HG03135 (cell line): ENCODE data around the gene SCAMP2.

Experiments
- ATAC-seq: cut with Tn5 transposase; IDR thresholded peaks from one replicate; pipeline ENCODE4 v1.9.1; 2021; ENCODE audit warnings: mild to moderate bottlenecking, moderate library complexity; ENCODE audit not compliant: unreplicated experiment

SCAMP2 gene

DNA sequence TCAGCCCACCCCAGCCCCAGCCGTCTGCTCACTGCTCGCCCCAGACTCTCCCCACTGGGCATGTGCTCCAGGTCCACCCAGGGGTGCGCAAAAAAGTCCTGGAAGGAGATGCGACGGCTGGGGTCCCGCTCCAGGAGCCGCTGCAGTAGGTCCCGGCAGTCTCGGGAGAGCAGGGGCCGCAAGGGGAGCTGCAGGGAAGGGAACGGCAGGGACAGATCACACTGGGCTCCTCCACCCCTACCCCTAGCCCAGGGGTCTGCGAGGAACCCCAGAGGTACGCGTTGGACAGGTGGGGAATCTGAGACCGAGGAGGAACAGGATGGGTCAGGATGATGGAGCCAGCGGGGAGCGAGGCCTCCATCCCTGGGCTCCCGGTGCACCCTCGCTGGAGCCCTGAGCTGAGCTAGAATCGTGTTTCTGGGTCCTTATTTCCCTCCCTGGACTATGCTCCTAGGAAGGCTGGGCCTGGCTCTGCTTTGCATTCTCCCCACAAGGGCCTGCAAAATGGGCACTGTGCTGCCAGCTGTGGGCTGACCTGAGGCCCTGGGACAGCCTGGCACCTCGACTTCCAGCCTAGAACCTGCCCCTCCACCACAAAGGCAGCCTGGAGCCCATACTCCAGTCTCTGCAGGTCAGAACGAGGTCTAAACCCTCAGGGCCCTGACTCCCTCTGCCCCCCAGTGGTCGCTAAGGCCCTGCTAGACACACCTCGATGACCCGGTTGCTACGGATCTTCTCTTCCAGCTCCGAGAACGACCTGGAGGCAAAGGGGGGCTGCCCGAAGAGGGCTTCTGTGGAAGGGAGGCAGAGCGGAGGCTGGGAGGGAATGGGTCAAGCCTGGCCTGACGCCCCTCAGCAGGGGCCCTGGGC, 33.4 kb downstream of the SCAMP2 start:
- no peak for ATAC-seq

DNA sequence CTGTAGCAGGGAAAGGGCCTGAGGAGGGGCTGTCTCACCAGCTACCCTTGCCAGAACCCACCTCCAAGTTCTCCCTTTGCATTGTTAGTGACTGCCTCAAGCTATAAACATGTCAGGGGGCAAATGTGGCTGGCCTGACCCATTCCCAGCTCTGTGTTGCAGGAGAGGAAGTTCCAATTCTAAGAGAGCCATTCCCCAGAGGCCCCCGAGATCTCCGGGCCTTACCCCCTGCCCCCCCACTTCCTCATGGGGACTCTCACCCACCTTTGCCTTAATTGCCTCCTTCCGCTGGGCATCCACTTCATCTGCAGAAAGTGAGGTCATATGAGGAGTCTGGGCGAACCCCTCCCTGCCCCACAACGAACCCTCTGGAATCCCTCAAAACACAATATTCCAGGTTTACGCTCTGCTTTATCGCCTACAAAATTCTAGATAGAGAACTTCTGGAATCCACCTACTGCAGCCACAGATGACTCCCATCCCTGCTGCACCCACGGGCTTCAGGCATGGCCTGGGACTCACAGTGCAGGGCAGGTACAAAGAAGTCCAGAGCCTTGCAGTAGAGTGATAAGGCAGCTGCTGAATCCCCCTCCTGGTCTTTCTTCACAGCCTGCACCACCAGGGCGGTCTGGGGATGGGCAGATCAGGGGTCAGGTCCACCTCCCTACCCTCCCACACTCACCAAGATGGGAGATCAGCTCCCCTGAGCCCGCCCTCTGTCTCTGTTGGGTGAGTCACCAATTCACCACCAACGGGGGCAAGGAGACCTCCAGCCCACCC, 34.2 kb downstream of the SCAMP2 start:
- no peak for ATAC-seq

DNA sequence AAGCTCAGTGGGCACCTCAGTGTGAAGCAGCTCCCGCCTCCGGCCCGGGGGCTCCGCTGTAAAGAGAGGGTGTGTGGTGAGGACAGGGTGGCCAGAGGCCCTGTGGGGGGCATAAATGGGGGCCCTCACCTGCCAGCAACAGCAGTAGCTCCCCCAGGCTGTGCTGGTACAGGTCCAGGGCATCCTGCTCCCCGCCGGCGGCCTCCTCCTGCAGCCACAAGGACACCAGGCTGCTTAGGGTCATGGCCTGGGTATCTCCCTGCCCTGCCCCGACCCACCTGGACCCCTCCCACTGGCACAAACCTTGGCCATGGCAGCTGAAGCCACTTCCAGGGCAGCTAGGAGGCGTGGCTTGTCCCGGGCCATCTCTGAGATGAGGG, 35.0 kb downstream of the SCAMP2 start:
- ATAC-seq: no peak

DNA sequence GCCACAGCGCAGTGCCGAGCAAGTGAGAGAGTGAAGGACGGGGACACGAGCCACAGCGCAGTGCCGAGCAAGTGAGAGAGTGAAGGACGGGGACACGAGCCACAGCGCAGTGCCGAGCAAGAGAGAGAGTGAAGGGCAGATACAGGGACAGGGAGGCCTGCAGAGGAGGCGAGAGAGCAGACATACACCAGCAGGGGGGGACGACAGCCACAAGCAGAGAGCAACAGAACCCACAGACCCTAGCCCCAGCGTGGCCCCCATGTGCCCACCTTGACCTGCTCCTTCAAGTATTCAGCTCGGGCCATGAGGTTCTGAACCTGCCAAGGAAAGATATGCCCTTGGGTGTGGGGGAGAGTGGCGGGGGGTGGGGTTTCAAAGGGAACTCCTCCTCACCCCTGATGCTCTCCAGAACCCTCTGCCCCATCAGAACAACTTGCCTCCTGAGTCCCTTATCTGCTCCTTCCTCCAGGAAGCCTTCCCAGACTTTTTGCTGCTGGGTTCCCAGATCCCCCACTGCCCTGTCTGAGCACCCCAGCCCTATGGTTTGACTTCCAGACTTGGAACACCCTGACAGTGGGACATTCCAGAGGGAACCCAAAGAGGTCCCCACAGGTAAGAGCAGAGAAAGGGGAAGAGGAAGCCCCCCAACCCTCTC, 35.6 kb downstream of the SCAMP2 start:
- ATAC-seq: no peak

GRCh38 chr15:74836846-74837245, 36.3 kb downstream of the SCAMP2 start:
- ATAC-seq: no peak

- no peak for ATAC-seq
Observed at GRCh38 chr15:74835312-74835823, 37.8 kb downstream of the SCAMP2 start.

DNA sequence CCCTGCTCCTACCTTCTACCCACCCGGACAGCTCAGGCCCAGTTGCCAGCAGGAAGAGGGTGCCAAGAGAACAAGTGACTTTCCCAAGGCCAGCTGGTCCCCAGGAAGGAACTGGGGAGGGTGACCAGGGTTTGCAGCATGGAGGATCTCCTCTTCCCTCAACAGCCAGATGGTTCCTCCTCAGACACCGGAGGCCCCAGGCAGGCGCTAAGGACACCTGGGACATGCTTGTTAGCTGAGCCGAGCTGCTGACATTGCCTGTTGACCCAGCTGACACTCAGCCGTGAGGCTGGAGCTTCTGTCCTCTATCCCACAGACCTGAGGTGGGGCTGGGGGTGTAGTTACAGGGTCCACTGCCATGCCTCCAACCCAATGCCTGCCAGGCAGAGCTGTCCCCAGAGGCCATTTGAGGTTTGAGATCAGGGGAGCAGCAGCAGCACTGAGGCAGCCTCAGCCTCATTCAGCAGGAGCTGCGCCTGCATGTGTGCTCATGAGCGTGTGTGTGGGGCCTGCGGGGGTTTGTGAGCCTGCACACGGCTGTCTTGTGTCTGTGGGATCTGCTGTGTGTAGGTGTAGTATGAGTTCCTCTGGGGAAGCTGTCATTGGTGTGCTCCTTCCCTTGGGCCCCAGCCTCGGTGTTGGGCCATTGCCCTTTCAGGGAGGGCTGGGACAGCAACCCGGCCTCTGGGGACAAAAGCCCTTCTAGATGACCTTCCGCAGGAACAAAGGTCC, 39.6 kb downstream of the SCAMP2 start:
- ATAC-seq: no peak

DNA sequence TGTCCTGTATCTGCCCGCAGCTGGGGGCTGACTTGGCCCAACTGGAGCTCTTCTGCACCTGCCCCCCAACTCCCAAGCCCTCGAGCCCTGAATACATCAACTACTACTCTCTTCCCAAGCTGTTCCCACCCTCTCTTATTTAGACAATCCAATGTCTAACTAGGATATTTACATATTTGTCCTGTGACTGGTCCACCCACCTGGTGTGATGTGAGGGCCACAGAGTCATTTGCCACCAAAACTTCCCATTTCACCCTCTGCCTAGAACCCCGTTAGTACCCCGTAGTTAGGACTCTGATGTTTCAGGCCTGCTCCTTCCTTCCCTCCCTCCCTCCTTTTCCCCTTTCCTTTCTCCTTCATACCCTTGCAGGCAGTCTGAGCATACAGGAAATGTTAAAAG, 40.3 kb downstream of the SCAMP2 start:
- no peak for ATAC-seq

GRCh38 chr15:74831813-74832495, 41.2 kb downstream of the SCAMP2 start:
- ATAC-seq: no peak

- ATAC-seq: no peak
Observed at GRCh38 chr15:74830868-74831267, 42.3 kb downstream of the SCAMP2 start.

GRCh38 chr15:74829991-74830390, 43.2 kb downstream of the SCAMP2 start:
- no peak for ATAC-seq

GRCh38 chr15:74829486-74829885, 43.7 kb downstream of the SCAMP2 start:
- ATAC-seq: no peak

GRCh38 chr15:74828835-74829234, 44.3 kb downstream of the SCAMP2 start:
- ATAC-seq: no peak

DNA sequence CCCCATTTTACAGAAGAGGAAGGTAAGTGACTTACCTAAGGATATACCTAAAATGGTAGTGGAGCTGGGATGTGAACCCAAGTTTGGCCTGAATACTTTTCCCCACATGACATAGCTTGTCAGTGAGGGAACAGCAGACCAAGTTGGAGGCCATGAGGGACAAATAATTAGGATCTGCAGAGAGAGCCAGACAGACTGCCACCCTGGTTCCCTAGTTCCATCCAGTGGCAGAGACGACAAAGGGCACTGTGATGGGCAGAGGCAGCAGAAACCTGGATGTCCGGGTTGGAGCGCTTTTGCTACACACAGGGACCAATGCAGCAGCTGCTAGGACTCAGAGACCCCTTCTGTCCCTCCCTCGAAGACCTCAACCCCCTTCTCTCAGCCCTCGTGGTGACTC, 45.6 kb downstream of the SCAMP2 start:
- ATAC-seq: no peak

DNA sequence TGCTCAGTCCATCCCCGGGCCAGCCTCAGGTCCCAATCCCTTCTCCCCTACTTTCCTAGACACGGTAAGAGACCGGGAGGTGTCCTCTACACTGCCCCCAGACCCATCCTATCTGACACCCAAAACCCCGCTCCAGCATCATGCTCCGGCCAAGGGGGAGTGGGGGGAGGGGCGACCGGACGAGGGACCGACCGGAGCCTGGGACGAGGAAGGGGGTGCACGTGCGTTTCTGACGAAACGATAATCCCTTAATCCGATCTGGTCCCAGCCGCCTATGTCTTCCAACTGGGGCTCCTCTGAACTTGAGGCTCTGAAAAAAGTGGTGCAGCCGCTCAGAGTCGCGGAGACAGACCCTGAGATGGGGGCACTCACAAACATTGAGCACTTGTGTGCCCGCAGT, 46.2 kb downstream of the SCAMP2 start:
- ATAC-seq: no peak

- ATAC-seq: no peak
Observed at GRCh38 chr15:74826364-74826819, 46.8 kb downstream of the SCAMP2 start, which contains the start of gene CPLX3. Gene CPLX3 (plus strand): TSS chr15:74826627. CDS start chr15:74826704, 77 bp downstream.

GRCh38 chr15:74825866-74826265, 47.3 kb downstream of the SCAMP2 start:
- no peak for ATAC-seq

DNA sequence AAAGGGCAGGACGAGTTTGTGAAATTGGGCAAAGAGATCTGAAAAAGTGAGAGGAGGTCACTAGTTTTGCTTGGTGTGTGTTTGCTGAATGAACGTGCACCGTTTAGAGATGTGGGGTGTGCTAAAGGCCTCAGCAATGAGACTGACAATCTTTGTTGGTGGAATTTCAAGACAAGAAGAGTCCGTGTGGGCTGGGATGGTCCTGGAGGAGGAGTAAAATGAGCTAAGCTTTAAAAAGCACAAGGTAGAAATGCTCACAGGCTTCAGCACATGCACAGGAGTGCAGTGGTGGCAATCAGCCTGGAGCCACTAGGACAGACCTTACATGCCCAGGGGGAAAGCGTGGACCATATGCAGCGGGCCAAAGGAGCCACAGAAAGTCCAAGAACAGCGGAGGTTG, 48.2 kb downstream of the SCAMP2 start:
- no peak for ATAC-seq

GRCh38 chr15:74823324-74823723, 49.8 kb downstream of the SCAMP2 start:
- ATAC-seq: no peak

DNA sequence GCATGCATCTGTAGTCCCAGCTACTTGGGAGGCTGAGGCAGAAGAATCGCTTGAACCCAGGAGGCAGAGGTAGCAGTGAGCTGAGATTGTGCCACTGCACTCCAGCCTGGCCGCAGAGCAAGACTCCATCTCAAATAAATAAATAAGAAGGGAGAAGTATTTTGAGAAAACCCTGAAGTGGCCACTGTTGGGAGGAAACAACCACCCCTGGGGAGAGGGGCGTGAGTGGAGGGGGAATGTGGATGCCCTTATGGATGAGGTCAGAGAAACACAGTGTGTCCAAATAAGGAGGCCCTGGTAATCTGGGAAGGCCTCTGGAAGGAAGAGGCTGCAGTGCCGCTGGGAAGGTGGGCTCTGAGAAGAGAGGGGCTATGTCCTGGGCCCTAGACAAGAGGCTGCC, 50.9 kb downstream of the SCAMP2 start:
- no peak for ATAC-seq
